Heart left ventricle (tissue), 13 donors: ENCODE data around the gene CARD8.

Source experiments
- CTCF ChIP-seq, 12 donors: fragments of 200-600 bp; sonication (generic) in 4 of 12; IDR thresholded peaks; one replicate each; pipeline versions ENCODE4 v1.5.0 to v1.8.0; 2018 to 2022; ENCODE audit warnings: antibody characterized with exemption in 12 of 12, mild to moderate bottlenecking in 5 of 12
- POLR2A ChIP-seq, 2 donors: fragments of 450-650 bp; IDR thresholded peaks; one replicate each; pipeline ENCODE4 v1.6.1; 2017; ENCODE audit warnings: antibody characterized with exemption in 2 of 2, mild to moderate bottlenecking in 2 of 2, moderate library complexity in 2 of 2
- donor health status: ischemic (EF 13 %, LVEDD 7.1; RV severe dilation, severe dysfunction).
- donor health status: DM: no; HTN: yes; CAD: no.
- donor health status: DM: no; HTN: no; CAD: no.
- donor health status: ischemic (EF 25% LVEDD 6.9; RV normal size, moderate dysfunction).
- donor health status: ischemic (EF 25% LVEDD 5.7; RV mildly dilated, moderate dysfunction).
- donor health status: ischemic (EF 35%, LVEDD 5.7; RV mildly dilated, moderate dysfunction).
- donor health status: nonischemic (EF 11% LVEDD 7.7; RV severe dilation, severe dysfunction).
- donor health status: DM: yes; HTN: yes; CAD: no.
- donor health status: PGD.
- donor health status: ischemic (EF 29% LVEDD 5.4; RV normal size, mild dysfunction).
- donor health status: nonischemic (EF 23%, LVEDD 6.1; RV moderate dilation, normal function).

GRCh38 chr19:48271531-48272151, 15.9 kb upstream of the CARD8 start:
- TF ChIP-seq CTCF (IDR thresholded peaks at IDR 0.05) (no peak), POLR2A (IDR thresholded peaks at IDR 0.05) (no peak)
